SIG-M5 treated with dmso at 0.1 percent for 504 hours (cell line): Measurements from ENCODE around the gene GLIS1.

Experiments used
- DNase-seq: peaks from one replicate; lab custom pipeline; 2025; ENCODE audit not compliant: unreplicated experiment; lab: John Stamatoyannopoulos, UW

The GLIS1 gene

GRCh38 chr1:53473463-53473862 is 265.5 kb downstream of the GLIS1 start:
- DNase-seq, result no peak

DNA sequence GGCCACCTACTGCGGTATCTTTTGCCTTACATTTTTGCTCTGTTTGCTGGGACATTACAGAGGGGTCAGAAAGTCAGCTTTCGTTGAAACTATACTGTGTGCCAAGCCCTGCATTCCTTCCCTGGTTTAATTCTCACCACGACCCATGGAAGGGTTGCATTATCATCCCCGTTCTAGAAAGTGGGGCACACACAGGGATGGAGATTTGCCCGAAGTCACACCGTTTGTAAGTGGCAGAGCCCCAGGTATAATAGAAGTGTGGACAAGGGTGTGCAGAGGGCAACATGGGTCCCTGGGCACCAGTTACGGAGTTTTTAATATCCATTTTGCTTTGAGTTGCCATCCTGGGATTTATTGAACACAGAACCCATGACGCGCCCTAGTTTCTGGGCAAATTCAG is 268.0 kb downstream of the GLIS1 start:
- DNase-seq, result no peak

GRCh38 chr1:53470584-53470983 is 268.4 kb downstream of the GLIS1 start:
- DNase-seq, result no peak

- no peak for DNase-seq
Observed at GRCh38 chr1:53470155-53470554, 268.8 kb downstream of the GLIS1 start.

GRCh38 chr1:53469373-53469772 is 269.6 kb downstream of the GLIS1 start:
- no peak for DNase-seq

GRCh38 chr1:53468374-53468773 is 270.6 kb downstream of the GLIS1 start:
- DNase-seq, result no peak

GRCh38 chr1:53467391-53467790 is 271.6 kb downstream of the GLIS1 start:
- no peak for DNase-seq

GRCh38 chr1:53465023-53465957 is 273.7 kb downstream of the GLIS1 start:
- DNase-seq, result no peak

DNA sequence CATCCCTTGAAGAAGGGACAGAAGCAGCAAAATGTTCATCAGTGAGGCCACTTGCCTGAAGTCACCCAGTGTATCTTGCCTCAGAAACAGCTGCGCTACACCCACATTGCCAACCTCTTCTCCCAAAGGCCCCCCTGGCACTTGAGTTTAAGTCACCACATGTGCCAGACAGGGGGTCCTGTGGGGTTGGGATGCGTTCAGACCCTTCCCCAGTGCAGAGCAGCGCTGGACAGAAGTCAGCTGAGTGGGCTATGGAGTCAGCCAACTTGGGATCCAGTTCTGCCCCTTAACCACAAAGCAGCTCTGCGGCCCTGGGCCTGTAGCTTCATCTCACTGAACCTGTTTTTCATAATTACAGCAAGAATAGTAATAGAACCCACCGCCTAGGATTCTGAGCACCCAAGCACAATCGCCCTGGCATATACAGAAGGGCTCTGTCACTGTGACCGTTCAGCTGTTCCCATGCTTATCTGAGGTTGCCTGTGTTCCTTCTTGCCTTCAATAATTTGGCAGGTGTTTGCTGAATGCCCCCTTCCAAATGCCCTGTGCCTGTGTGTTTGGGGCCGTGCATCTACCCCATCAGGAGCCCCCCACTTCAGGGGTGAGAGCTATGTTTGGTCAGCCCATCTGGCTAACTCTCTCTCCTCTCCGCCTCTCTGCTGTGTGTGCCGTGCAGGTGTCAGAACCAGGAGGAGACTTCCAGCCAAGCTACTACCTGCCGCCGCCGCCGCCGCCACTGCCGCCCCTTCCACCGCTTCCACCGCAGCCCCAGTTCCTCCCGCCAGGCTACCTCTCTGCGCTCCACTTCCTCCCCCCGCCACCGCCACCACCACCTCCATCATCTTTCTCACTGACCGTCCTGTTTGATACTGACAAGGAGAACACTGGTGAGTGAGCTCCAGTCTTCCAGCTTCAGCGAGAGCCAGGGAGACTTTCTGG is 274.7 kb downstream of the GLIS1 start:
- DNase-seq, result no peak

GRCh38 chr1:53462769-53463501 is 276.0 kb downstream of the GLIS1 start:
- DNase-seq, result no peak

GRCh38 chr1:53462193-53462592 is 276.8 kb downstream of the GLIS1 start:
- no peak for DNase-seq

- DNase-seq, result no peak
Observed at GRCh38 chr1:53461323-53462044, 277.5 kb downstream of the GLIS1 start.

GRCh38 chr1:53460666-53461322 is 278.2 kb downstream of the GLIS1 start:
- DNase-seq, result no peak

- DNase-seq, result no peak
Observed at GRCh38 chr1:53460211-53460634, 278.7 kb downstream of the GLIS1 start.

- no peak for DNase-seq
Observed at GRCh38 chr1:53459321-53460175, 279.4 kb downstream of the GLIS1 start, which contains the start of gene DMRTB1. DMRTB1 (plus strand) TSS chr1:53459399; CDS start chr1:53459454, 55 bp downstream.

DNA sequence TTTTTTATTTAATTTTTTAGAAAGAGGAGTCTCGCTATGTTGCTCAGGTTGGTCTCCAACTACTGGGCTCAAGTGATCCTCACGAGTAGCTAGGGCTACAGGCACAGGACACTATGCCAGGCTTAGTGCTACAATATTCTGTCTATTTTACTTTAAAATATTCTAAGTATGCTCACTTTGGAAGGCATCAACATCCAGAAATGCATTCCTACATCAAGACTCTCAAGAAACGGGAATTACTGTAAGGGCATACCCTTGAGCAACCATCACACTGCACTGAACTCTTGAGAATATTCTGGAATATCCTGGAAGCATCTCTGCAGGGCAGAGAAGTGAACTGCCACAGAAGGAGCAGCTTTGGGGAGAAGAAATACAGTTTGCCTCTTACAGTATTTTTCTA is 280.3 kb downstream of the GLIS1 start:
- no peak for DNase-seq
